RWPE2 (cell line): Measurements from ENCODE around the gene PACSIN3.
A peak's percentile ranks its signal among the peaks of the same experiment; 100 is the strongest.
"Not testable (repeated sequence)": the region's sequence is repeated elsewhere in the genome, so short reads cannot be mapped to it uniquely, and the experiment has no call there.

Experiments used
- ATAC-seq: fragments of 200-7000 bp; cut with Tn5 transposase; 3 replicates; pipeline ENCODE4 v1.9.1; 2021; ENCODE audit warnings: low read depth
- DNase-seq: peaks from one replicate; pipeline ENCODE4 v3.0.0-alpha.2; 2020; ENCODE audit warnings: low spot score
- H3K27ac ChIP-seq: fragments of 450-650 bp; 2 replicates; pipeline ENCODE4 v1.5.1; 2017; ENCODE audit warnings: mild to moderate bottlenecking; ENCODE audit not compliant: poor library complexity, severe bottlenecking
- H3K27me3 ChIP-seq: fragments of 250-450 bp; sonication (Bioruptor Pico); 2 replicates; pipeline ENCODE4 v1.5.1; 2021; ENCODE audit warnings: mild to moderate bottlenecking, moderate library complexity; ENCODE audit not compliant: insufficient read depth, poor library complexity, severe bottlenecking
- H3K36me3 ChIP-seq: fragments of 250-450 bp; sonication (Bioruptor Pico); 2 replicates; pipeline ENCODE4 v1.5.1; 2020; ENCODE audit warnings: low read depth, mild to moderate bottlenecking, moderate library complexity
- H3K4me1 ChIP-seq: fragments of 250-450 bp; sonication (Bioruptor Pico); 2 replicates; pipeline ENCODE4 v1.5.1; 2021; ENCODE audit warnings: mild to moderate bottlenecking, moderate library complexity; ENCODE audit not compliant: insufficient read depth, poor library complexity, severe bottlenecking
- H3K4me3 ChIP-seq: fragments of 250-450 bp; sonication (Bioruptor Pico); 2 replicates; pipeline ENCODE4 v1.5.1; 2021; ENCODE audit warnings: mild to moderate bottlenecking, moderate library complexity; ENCODE audit not compliant: severe bottlenecking
- H3K9me3 ChIP-seq: fragments of 250-450 bp; sonication (Bioruptor Pico); 2 replicates; pipeline ENCODE4 v1.5.1; 2021; ENCODE audit warnings: mild to moderate bottlenecking, moderate library complexity; ENCODE audit not compliant: severe bottlenecking
- TF ChIP-seq, protein P1 (sequence below): fragments of 450-650 bp; IDR thresholded peaks from one replicate; pipeline ENCODE4 v1.5.1; 2017; ENCODE audit warnings: mild to moderate bottlenecking, moderate library complexity; ENCODE audit not compliant: poor library complexity, severe bottlenecking

Gene PACSIN3

DNA sequence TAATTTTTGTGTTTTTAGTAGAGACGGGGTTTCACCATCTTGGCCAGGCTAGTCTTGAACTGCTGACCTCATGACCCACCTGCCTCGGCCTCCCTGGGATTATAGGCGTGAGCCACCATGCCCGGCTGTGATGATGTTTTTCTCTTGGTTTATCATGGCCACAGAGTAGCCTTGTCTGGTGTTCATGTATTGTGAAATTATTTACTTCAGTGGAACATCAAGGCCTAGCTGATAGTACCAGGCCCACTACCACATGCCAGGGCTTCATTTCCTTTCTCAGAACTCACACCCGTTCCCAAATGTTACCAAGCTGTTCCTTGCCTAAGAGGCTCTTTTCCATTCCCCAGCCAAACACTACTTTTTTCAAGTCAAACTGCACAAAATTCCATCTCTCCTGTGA, 22.4 kb upstream of the PACSIN3 start:
- no peak for DNase-seq

DNA sequence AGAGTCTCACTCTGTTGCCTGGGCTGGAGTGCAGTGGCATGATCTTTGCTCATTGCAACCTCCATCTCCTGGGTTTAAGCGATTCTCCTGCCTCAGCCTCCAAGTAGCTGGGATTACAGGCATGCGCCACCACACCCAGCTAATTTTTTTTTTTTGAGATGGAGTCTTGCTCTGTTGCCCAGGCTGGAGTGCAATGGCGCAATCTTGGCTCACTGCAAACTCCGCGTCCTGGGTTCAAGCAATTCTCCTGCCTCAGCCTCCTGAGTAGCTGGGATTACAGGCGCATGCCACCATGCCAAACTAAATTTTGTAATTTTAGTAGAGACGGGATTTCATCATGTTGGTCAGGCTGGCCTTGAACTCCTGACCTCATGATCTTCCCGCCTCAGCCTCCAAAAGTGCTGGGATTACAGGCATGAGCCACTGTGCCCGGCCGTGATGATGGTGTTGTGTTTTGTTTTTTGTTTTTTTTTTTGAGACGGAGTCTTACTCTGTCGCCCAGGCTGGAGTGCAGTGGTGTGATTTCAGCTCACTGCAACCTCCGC, 21.8 kb upstream of the PACSIN3 start:
- not testable (repeated sequence) for H3K4me3 ChIP-seq, DNase-seq, H3K36me3 ChIP-seq, ATAC-seq, H3K9me3 ChIP-seq, H3K27me3 ChIP-seq, H3K27ac ChIP-seq
- H3K4me1 ChIP-seq, result peaks cover 17% of the 10 kb centered on the region

More for the DNA sequence above, 22.4 kb upstream of the PACSIN3 start:
- Histone ChIP-seq H3K27ac (no peak overlapping the region), H3K4me1 (peaks cover 17% of the 10 kb centered on the region), H3K9me3 (no peaks in the 10 kb centered on the region), H3K4me3 (no peak overlapping the region), H3K36me3 (no peaks in the 10 kb centered on the region), H3K27me3 (no peaks in the 10 kb centered on the region)
- TF ChIP-seq, protein P1, sequence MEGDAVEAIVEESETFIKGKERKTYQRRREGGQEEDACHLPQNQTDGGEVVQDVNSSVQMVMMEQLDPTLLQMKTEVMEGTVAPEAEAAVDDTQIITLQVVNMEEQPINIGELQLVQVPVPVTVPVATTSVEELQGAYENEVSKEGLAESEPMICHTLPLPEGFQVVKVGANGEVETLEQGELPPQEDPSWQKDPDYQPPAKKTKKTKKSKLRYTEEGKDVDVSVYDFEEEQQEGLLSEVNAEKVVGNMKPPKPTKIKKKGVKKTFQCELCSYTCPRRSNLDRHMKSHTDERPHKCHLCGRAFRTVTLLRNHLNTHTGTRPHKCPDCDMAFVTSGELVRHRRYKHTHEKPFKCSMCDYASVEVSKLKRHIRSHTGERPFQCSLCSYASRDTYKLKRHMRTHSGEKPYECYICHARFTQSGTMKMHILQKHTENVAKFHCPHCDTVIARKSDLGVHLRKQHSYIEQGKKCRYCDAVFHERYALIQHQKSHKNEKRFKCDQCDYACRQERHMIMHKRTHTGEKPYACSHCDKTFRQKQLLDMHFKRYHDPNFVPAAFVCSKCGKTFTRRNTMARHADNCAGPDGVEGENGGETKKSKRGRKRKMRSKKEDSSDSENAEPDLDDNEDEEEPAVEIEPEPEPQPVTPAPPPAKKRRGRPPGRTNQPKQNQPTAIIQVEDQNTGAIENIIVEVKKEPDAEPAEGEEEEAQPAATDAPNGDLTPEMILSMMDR, result no peak
- ATAC-seq, result no peak

GRCh38 chr11:47207459-47207858, 21.2 kb upstream of the PACSIN3 start:
- Histone ChIP-seq H3K4me1 (peaks cover 17% of the 10 kb centered on the region), H3K27ac (no peak overlapping the region), H3K36me3 (no peaks in the 10 kb centered on the region), H3K27me3 (no peaks in the 10 kb centered on the region), H3K4me3 (no peak overlapping the region), H3K9me3 (no peaks in the 10 kb centered on the region)
- ATAC-seq (no peak), DNase-seq (no peak)
- TF ChIP-seq, protein P1, result no peak

GRCh38 chr11:47206577-47206976, 20.3 kb upstream of the PACSIN3 start:
- peaks cover 17% of the 10 kb centered on the region for H3K4me1 ChIP-seq
- ATAC-seq, H3K4me3 ChIP-seq: not testable (repeated sequence)

GRCh38 chr11:47204637-47204989, 18.4 kb upstream of the PACSIN3 start:
- H3K9me3 ChIP-seq, result no peaks in the 10 kb centered on the region
- peaks cover 10% of the 10 kb centered on the region for H3K4me1 ChIP-seq
- DNase-seq (no peak), ATAC-seq (peak; percentile 96)
- TF ChIP-seq, protein P1, result no peak
- H3K27ac ChIP-seq, result peak overlapping the region; percentile 47
- H3K4me3 ChIP-seq, result no peak overlapping the region
- no peaks in the 10 kb centered on the region for H3K36me3 ChIP-seq
- no peaks in the 10 kb centered on the region for H3K27me3 ChIP-seq

More at GRCh38 chr11:47206577-47206976, 20.3 kb upstream of the PACSIN3 start:
- DNase-seq, H3K36me3 ChIP-seq, H3K27ac ChIP-seq, H3K9me3 ChIP-seq, H3K27me3 ChIP-seq: not testable (repeated sequence)

DNA sequence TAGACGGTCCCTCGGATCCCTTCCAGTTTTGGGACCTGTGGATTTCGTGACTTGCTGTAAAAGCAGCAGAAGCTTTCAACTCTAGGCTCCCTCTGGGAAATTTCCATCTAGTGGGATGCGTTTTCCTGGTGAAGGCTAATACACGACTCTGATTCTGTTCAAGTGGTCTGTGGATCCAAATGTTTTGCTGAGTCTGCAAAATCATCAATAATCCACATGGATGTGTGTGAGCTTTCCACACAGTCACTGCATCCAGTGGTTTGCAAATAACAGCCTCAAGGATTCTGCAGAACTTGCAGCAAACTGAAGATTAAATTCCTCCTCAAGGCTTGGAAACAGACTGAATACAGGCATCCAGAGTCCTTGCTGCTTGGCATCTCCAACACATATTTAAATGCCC, 16.3 kb upstream of the PACSIN3 start:
- TF ChIP-seq, protein P1, result no peak
- H3K4me1 ChIP-seq, result peaks cover 9% of the 10 kb centered on the region
- ATAC-seq (no peak), DNase-seq (no peak)
- no peak overlapping the region for H3K27ac ChIP-seq
- H3K27me3 ChIP-seq, result no peaks in the 10 kb centered on the region
- no peaks in the 10 kb centered on the region for H3K36me3 ChIP-seq
- H3K9me3 ChIP-seq, result no peaks in the 10 kb centered on the region
- H3K4me3 ChIP-seq, result no peak overlapping the region
